MCF 10A (cell line): ENCODE results near the gene SLC16A1. TPM values are rescaled to one million over a fixed set of nuclear protein-coding genes. Genes with fewer than 3 reads are reported as not detected.
"Not testable (repeated sequence)": the region's sequence is repeated elsewhere in the genome, so short reads cannot be mapped to it uniquely, and the experiment has no call there.

Experiments
- BruUV-seq: library from RNA; stranded (reverse); fragments of 400-500 nt; replicated peaks from 2 replicates; lab custom pipeline; 2021; lab: Mats Ljungman, UMichigan
- CTCF ChIA-PET: fragments of 300-600 bp; sonication (Branson Sonifier 250); formaldehyde crosslinking; extraction: SDS; loops from one replicate; lab custom pipeline; 2021; ENCODE audit warnings: antibody characterized with exemption, inconsistent platforms; lab: Yijun Ruan, JAX
- POLR2A ChIA-PET: fragments of 300-600, 350-650 bp; sonication (Branson Sonifier 250); formaldehyde crosslinking; extraction: SDS; loops from one replicate; lab custom pipeline; 2020; ENCODE audit warnings: antibody characterized with exemption, inconsistent platforms; lab: Yijun Ruan, JAX
- DNase-seq: peaks from one replicate; pipeline ENCODE4 v3.0.0-alpha.2; 2018; ENCODE audit not compliant: unreplicated experiment
- H3K27ac Mint-ChIP-seq: one replicate; pipeline ENCODE4 v1.8.0; 2022; ENCODE audit warnings: mild to moderate bottlenecking, low read depth, mixed read lengths; ENCODE audit not compliant: unreplicated experiment
- H3K27me3 Mint-ChIP-seq: one replicate; pipeline ENCODE4 v1.8.0; 2022; ENCODE audit warnings: mixed read lengths; ENCODE audit not compliant: insufficient read depth, unreplicated experiment
- H3K36me3 Mint-ChIP-seq: one replicate; pipeline ENCODE4 v1.8.0; 2022; ENCODE audit warnings: mild to moderate bottlenecking, moderate library complexity, mixed read lengths; ENCODE audit not compliant: insufficient read depth, unreplicated experiment
- H3K4me1 Mint-ChIP-seq: one replicate; pipeline ENCODE4 v1.8.0; 2022; ENCODE audit warnings: mixed read lengths; ENCODE audit not compliant: insufficient read depth, unreplicated experiment
- H3K4me3 Mint-ChIP-seq: one replicate; pipeline ENCODE4 v1.8.0; 2022; ENCODE audit warnings: mild to moderate bottlenecking, moderate library complexity, mixed read lengths; ENCODE audit not compliant: unreplicated experiment
- H3K9me3 Mint-ChIP-seq: one replicate; pipeline ENCODE4 v1.8.0; 2022; ENCODE audit warnings: mixed read lengths; ENCODE audit not compliant: unreplicated experiment
- CTCF ChIP-seq: fragments of 200-600 bp; IDR thresholded peaks from one replicate; pipeline ENCODE4 v1.8.0; 2022; ENCODE audit warnings: antibody characterized with exemption, mild to moderate bottlenecking; ENCODE audit not compliant: unreplicated experiment
- intact Hi-C: fragments of 100-400 bp; cut with micrococcal nuclease; formaldehyde crosslinking; loops from 2 replicates; pipeline ENCODE4 v1.14.1; 2022
- total RNA-seq: library from RNA; stranded (reverse); gene quantifications from 2 replicates; pipeline ENCODE4 v1.2.3, GENCODE V29; 2022

SLC16A1 gene
- total RNA-seq, 1 experiment from 2014 or later = 142 TPM

- ChIA-PET POLR2A (interaction anchor here (0.7 to 1.0 kb wide), 2 partner anchors 9 to 1533 kb away, joined by 3 to 6 read pairs; no protein-coding TSS in a partner anchor), CTCF (interaction anchor here (0.6 to 1.2 kb wide), 5 partner anchors 8 to 113 kb away, joined by 3 to 7 read pairs (median 3); partner anchors contain the start of gene LRIG2)
- no peak for DNase-seq
- intact Hi-C loops = no loop called here
- no peaks in the 10 kb centered on the region for H3K4me1 Mint-ChIP-seq
- H3K27ac Mint-ChIP-seq = no peak overlapping the region
- H3K36me3 Mint-ChIP-seq = peaks cover 59% of the 10 kb centered on the region
- BruUV-seq = no TSS peak
- no peak for TF ChIP-seq CTCF
- no peaks in the 10 kb centered on the region for H3K27me3 Mint-ChIP-seq
- H3K9me3 Mint-ChIP-seq = no peaks in the 10 kb centered on the region
- H3K4me3 Mint-ChIP-seq = no peak overlapping the region
Observed at GRCh38 chr1:112971006-112971405, 15.0 kb upstream of the SLC16A1 start.

GRCh38 chr1:112964347-112964746, 8.4 kb upstream of the SLC16A1 start:
- Mint-ChIP-seq H3K4me3 (no peak overlapping the region), H3K27me3 (no peaks in the 10 kb centered on the region), H3K9me3 (no peaks in the 10 kb centered on the region), H3K36me3 (peaks cover 89% of the 10 kb centered on the region), H3K27ac (no peak overlapping the region), H3K4me1 (peaks cover 22% of the 10 kb centered on the region)
- intact Hi-C loops = no loop called here
- no peak for TF ChIP-seq CTCF
- ChIA-PET POLR2A (no interaction called here), CTCF (interaction anchor here (1.0 kb wide), 1 partner anchor 11 kb away, joined by 3 read pairs; no protein-coding TSS in a partner anchor)
- no peak for DNase-seq
- no TSS peak for BruUV-seq

GRCh38 chr1:112961072-112961471, 5.1 kb upstream of the SLC16A1 start:
- BruUV-seq = no TSS peak
- no peaks in the 10 kb centered on the region for H3K9me3 Mint-ChIP-seq
- ChIA-PET CTCF (no interaction called here), POLR2A (interaction anchor here (1.3 kb wide), 1 partner anchor 10 kb away, joined by 6 read pairs; no protein-coding TSS in a partner anchor)
- intact Hi-C loops = no loop called here
- H3K27ac Mint-ChIP-seq = peak overlapping the region; percentile 52
- H3K4me3 Mint-ChIP-seq = no peak overlapping the region
- no peak for TF ChIP-seq CTCF
- peaks cover 67% of the 10 kb centered on the region for H3K36me3 Mint-ChIP-seq
- DNase-seq = no peak
- peaks cover 27% of the 10 kb centered on the region for H3K4me1 Mint-ChIP-seq
- H3K27me3 Mint-ChIP-seq = no peaks in the 10 kb centered on the region

GRCh38 chr1:112960384-112960783, 4.4 kb upstream of the SLC16A1 start:
- DNase-seq = no peak
- Mint-ChIP-seq H3K27me3 (no peaks in the 10 kb centered on the region), H3K27ac (peak overlapping the region; percentile 53), H3K9me3 (no peaks in the 10 kb centered on the region), H3K36me3 (peaks cover 67% of the 10 kb centered on the region), H3K4me3 (peak overlapping the region; percentile 32), H3K4me1 (peaks cover 27% of the 10 kb centered on the region)
- no peak for TF ChIP-seq CTCF
- CTCF ChIA-PET = interaction anchor here (0.6 kb wide), 1 partner anchor 529 kb away, joined by 3 read pairs; no protein-coding TSS in a partner anchor
- intact Hi-C loops = no loop called here
- BruUV-seq = no TSS peak
- POLR2A ChIA-PET = interaction anchor here (0.7 to 0.8 kb wide), 2 partner anchors 17 to 113 kb away, joined by 3 to 7 read pairs; partner anchors contain the start of gene LRIG2

- H3K4me3 Mint-ChIP-seq = peak overlapping the region; percentile 78
Observed at GRCh38 chr1:112958236-112958635, 2.2 kb upstream of the SLC16A1 start.

More at GRCh38 chr1:112958236-112958635, 2.2 kb upstream of the SLC16A1 start:
- DNase-seq = peak; percentile 17
- CTCF ChIA-PET = interaction anchor here (0.6 to 1.3 kb wide), 4 partner anchors 9 to 242 kb away, joined by 3 to 5 read pairs (median 3); no protein-coding TSS in a partner anchor
- H3K27me3 Mint-ChIP-seq, H3K9me3 Mint-ChIP-seq, BruUV-seq: not testable (repeated sequence)
- POLR2A ChIA-PET = interaction anchor here (1.0 to 8.8 kb wide), 14 partner anchors 9 to 243 kb away, joined by 3 to 287 read pairs (median 6); partner anchors contain the start of gene PPM1J
- peaks cover 57% of the 10 kb centered on the region for H3K36me3 Mint-ChIP-seq
- intact Hi-C loops = loop anchor here (5.0 kb wide), 1 partner anchor 34 kb away; no protein-coding TSS in a partner anchor
- peaks cover 37% of the 10 kb centered on the region for H3K4me1 Mint-ChIP-seq
- peak overlapping the region; percentile 91 for H3K27ac Mint-ChIP-seq
